Measurements from ENCODE around the gene ZWINT. TPM values are rescaled to one million over a fixed set of nuclear protein-coding genes. Genes with fewer than 3 reads are reported as not detected.

ZWINT gene
- total RNA-seq, 2 experiments from 2014 or later, result 65.4 to 69.5 TPM

GRCh38 chr10:56346845-56347415, 14.1 kb downstream of the ZWINT start:
- TF ChIP-seq CTCF (IDR thresholded peaks at IDR 0.05), result no peak
- Mint-ChIP-seq H3K27me3 (no peaks in the 10 kb centered on the region), H3K27ac (no peak overlapping the region), H3K4me3 (no peak overlapping the region), H3K9me3 (no peaks in the 10 kb centered on the region), H3K4me1 (ENCODE audit: low read depth) (no peaks in the 10 kb centered on the region), H3K36me3 (ENCODE audit: low read depth) (no peaks in the 10 kb centered on the region)
- no peak for ATAC-seq
- no peak for DNase-seq
- intact Hi-C loops (cut with micrococcal nuclease), result no loop called here
- POLR2A ChIA-PET, result no interaction called here
- CTCF ChIA-PET, result no interaction called here

DNA sequence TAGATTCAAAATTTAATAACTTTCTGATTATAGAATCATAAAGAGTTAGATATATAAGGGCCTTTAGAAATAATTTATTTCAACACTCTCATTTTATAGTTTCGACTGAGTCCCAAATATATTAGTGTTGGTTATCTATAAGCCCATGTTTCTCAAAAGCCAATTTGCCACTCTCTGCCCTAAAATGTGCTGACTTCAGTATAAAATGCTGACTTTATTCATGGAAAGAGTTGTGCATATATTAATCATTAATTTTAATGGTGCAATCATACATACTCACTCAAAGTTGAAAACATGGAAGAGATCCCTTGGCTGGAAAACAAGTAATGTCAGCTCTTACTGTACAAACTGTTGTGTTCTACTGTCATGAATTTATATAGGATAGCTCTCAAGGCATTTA, 19.4 kb downstream of the ZWINT start:
- ATAC-seq, result no peak
- TF ChIP-seq CTCF (IDR thresholded peaks at IDR 0.05), result no peak
- POLR2A ChIA-PET, result no interaction called here

GRCh38 chr10:56329961-56330360, 31.1 kb downstream of the ZWINT start:
- no peaks in the 10 kb centered on the region for H3K4me1 Mint-ChIP-seq (ENCODE audit: low read depth)
- H3K4me3 Mint-ChIP-seq, result no peak overlapping the region
- ATAC-seq (no peak), DNase-seq (no peak)
- POLR2A ChIA-PET, result no interaction called here
- no peaks in the 10 kb centered on the region for H3K27me3 Mint-ChIP-seq
- intact Hi-C loops (cut with micrococcal nuclease), result no loop called here
- no peaks in the 10 kb centered on the region for H3K36me3 Mint-ChIP-seq (ENCODE audit: low read depth)
- H3K27ac Mint-ChIP-seq, result no peak overlapping the region
- H3K9me3 Mint-ChIP-seq, result no peaks in the 10 kb centered on the region
- CTCF ChIA-PET, result no interaction called here
- no peak for TF ChIP-seq CTCF (IDR thresholded peaks at IDR 0.05)

More for the DNA sequence above, 19.4 kb downstream of the ZWINT start:
- CTCF ChIA-PET, result no interaction called here
- DNase-seq, result no peak
- Mint-ChIP-seq H3K27me3 (no peaks in the 10 kb centered on the region), H3K27ac (no peak overlapping the region), H3K36me3 (ENCODE audit: low read depth) (no peaks in the 10 kb centered on the region), H3K4me1 (ENCODE audit: low read depth) (no peaks in the 10 kb centered on the region), H3K4me3 (no peak overlapping the region), H3K9me3 (peaks cover 6% of the 10 kb centered on the region)
- intact Hi-C loops (cut with micrococcal nuclease), result no loop called here

- intact Hi-C loops (cut with micrococcal nuclease), result no loop called here
- DNase-seq (no peak), ATAC-seq (no peak)
- no peaks in the 10 kb centered on the region for H3K4me1 Mint-ChIP-seq (ENCODE audit: low read depth)
- H3K27ac Mint-ChIP-seq, result no peak overlapping the region
- H3K27me3 Mint-ChIP-seq, result no peaks in the 10 kb centered on the region
- ChIA-PET POLR2A (no interaction called here), CTCF (no interaction called here)
- TF ChIP-seq CTCF (IDR thresholded peaks at IDR 0.05), result no peak
- no peaks in the 10 kb centered on the region for H3K36me3 Mint-ChIP-seq (ENCODE audit: low read depth)
- no peak overlapping the region for H3K4me3 Mint-ChIP-seq
- no peaks in the 10 kb centered on the region for H3K9me3 Mint-ChIP-seq
Measured at GRCh38 chr10:56327118-56327517, 33.9 kb downstream of the ZWINT start.

DNA sequence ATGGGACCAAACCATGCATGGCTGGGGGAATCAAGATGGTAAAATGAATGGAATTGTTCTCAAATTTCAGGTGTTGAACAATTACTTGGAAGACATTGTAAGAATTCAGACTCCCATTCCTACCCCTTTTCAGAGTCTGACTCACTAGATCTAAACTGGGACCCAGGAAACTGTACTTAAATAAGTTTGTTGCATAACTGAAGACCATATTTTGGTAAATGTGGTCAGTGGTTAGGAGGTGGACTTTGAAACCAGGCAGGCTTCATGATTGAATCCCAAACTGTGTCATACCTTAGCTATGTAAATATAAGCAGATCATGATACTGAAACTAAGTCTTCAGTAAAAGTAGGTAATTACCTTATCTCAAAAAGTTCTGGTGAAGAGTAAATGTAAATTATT, 41.7 kb downstream of the ZWINT start:
- intact Hi-C loops (cut with micrococcal nuclease), result no loop called here
- H3K4me1 Mint-ChIP-seq (ENCODE audit: low read depth), result no peaks in the 10 kb centered on the region
- peaks cover 2% of the 10 kb centered on the region for H3K9me3 Mint-ChIP-seq
- no peak for TF ChIP-seq CTCF (IDR thresholded peaks at IDR 0.05)
- ChIA-PET POLR2A (no interaction called here), CTCF (no interaction called here)
- H3K4me3 Mint-ChIP-seq, result no peak overlapping the region
- no peaks in the 10 kb centered on the region for H3K27me3 Mint-ChIP-seq
- no peaks in the 10 kb centered on the region for H3K36me3 Mint-ChIP-seq (ENCODE audit: low read depth)
- no peak overlapping the region for H3K27ac Mint-ChIP-seq
- DNase-seq (no peak), ATAC-seq (no peak)

All from activated CD8-positive, alpha-beta T cell treated with anti-CD3 and anti-CD28 coated beads for 36 hours (primary cell).